ENCODE data around the gene RTP3.

Gene RTP3

GRCh38 chr3:46549408-46549904 is 51.7 kb downstream of the RTP3 start:
- no peak for DNase-seq

GRCh38 chr3:46549989-46550388 is 52.2 kb downstream of the RTP3 start:
- no peak for DNase-seq
